K562 (cell line): ENCODE data around the gene LYPD4. TPM values are rescaled to one million over a fixed set of nuclear protein-coding genes. Genes with fewer than 3 reads are reported as not detected.

Source experiments
- ATF7 ChIP-seq: fragments of 450-650 bp; IDR thresholded peaks from 2 replicates; pipeline ENCODE4 v1.7.1; 2014; ENCODE audit warnings: mild to moderate bottlenecking, moderate library complexity
- CXXC5 ChIP-seq: fragments of 250-450 bp; sonication (Bioruptor Pico); IDR thresholded peaks from 2 replicates; pipeline ENCODE4 v1.8.0; 2022; ENCODE audit warnings: inconsistent platforms, mild to moderate bottlenecking, moderate library complexity
- ETS1 ChIP-seq: conservative IDR thresholded peaks from 2 replicates; pipeline ENCODE4 v1.6.1; 2011; ENCODE audit warnings: low read depth, mild to moderate bottlenecking, low read length; ENCODE audit not compliant: control insufficient read depth
- GTF2E2 ChIP-seq: fragments of 200-800 bp; sonication (Bioruptor generic); IDR thresholded peaks from 2 replicates; pipeline ENCODE4 v1.6.1; 2016; ENCODE audit warnings: missing genetic modification characterization, missing compliant biosample characterization
- LCOR ChIP-seq: sonication (generic); formaldehyde crosslinking; IDR thresholded peaks from 2 replicates; pipeline ENCODE4 v1.8.0; 2022; ENCODE audit warnings: mild to moderate bottlenecking, missing genetic modification reagents
- RHOXF2B ChIP-seq: fragments of 250-450 bp; sonication (Bioruptor Pico); conservative IDR thresholded peaks from 2 replicates; pipeline ENCODE4 v1.5.1; 2021
- ZFP1 ChIP-seq: fragments of 450-650 bp; formaldehyde crosslinking; IDR thresholded peaks from 2 replicates; pipeline ENCODE4 v1.4.0; 2020; ENCODE audit warnings: mild to moderate bottlenecking, mixed read lengths
- ZNF224 ChIP-seq: sonication (generic); formaldehyde crosslinking; IDR thresholded peaks from 2 replicates; pipeline ENCODE4 v1.8.0; 2022; ENCODE audit warnings: mild to moderate bottlenecking, missing genetic modification reagents
- polyA plus RNA-seq, 8 experiments: library from polyadenylated mRNA; depleted of rRNA in 4 of 8; stranded (reverse) in 5 of 8; unstranded in 3 of 8; fragments of >200 nt; fragmentation: Nextera tagmentation in 2 of 8; fragmentation: Illumina TruSeq in 1 of 8; extraction: Ambion mirVana in 2 of 8; extraction: Trizol in 1 of 8; gene quantifications; 2 replicates each; pipeline versions ENCODE4 v1.2.1 to v1.2.3, GENCODE V29; 2011 to 2014; ENCODE audit warnings: inconsistent platforms in 1 of 8, missing spikeins in 1 of 8
- total RNA-seq, 7 experiments: library from RNA; depleted of rRNA in 6 of 7; stranded (reverse); fragments of >200 nt in 6 of 7; fragmentation: Illumina TruSeq in 2 of 7; extraction: Trizol in 2 of 7; gene quantifications; 2 replicates each; pipeline versions ENCODE4 v1.2.1 to v1.2.3, GENCODE V29; 2011 to 2021; ENCODE audit warnings: low replicate concordance in 1 of 7
- TF ChIP-seq, protein P1 (sequence below), 2 experiments: fragments of 450-650 bp in 1 of 2; sonication (generic) in 1 of 2; formaldehyde crosslinking in 1 of 2; IDR thresholded peaks; 2 replicates each; pipeline versions ENCODE4 v1.7.1 to v1.9.0; 2016 to 2022; ENCODE audit warnings: inconsistent platforms in 1 of 2, mild to moderate bottlenecking in 1 of 2, missing genetic modification reagents in 1 of 2

Gene LYPD4
- total and polyA plus RNA-seq, 9 of the 15 experiments (the other 6 are each of a cell fraction or from before 2014, with no cell fraction given), result 0.11 TPM; not detected in 8

DNA sequence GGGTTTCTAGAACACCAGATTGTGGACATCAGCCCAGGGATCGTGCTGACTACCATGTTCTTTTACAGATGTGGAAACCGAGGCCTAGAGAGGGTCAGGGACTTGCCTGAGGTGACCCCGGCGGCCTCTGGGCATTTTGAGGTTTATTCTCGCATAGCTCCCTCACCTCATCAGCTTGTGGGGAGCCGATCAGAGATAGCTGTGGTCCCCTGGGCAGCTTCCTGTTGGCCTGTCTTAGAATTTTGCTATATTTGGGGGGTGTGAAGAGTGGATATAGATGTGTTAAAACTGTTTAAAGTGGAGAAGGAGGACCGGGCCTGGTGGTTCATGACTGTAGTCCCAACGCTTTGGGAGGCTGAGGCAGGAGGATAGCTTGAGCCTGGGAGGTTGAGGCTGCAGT lies 45.4 kb upstream of the LYPD4 start (continued):
- no peak for TF ChIP-seq ZFP1 (CRISPR knock-in tag)
- TF ChIP-seq, protein P1, sequence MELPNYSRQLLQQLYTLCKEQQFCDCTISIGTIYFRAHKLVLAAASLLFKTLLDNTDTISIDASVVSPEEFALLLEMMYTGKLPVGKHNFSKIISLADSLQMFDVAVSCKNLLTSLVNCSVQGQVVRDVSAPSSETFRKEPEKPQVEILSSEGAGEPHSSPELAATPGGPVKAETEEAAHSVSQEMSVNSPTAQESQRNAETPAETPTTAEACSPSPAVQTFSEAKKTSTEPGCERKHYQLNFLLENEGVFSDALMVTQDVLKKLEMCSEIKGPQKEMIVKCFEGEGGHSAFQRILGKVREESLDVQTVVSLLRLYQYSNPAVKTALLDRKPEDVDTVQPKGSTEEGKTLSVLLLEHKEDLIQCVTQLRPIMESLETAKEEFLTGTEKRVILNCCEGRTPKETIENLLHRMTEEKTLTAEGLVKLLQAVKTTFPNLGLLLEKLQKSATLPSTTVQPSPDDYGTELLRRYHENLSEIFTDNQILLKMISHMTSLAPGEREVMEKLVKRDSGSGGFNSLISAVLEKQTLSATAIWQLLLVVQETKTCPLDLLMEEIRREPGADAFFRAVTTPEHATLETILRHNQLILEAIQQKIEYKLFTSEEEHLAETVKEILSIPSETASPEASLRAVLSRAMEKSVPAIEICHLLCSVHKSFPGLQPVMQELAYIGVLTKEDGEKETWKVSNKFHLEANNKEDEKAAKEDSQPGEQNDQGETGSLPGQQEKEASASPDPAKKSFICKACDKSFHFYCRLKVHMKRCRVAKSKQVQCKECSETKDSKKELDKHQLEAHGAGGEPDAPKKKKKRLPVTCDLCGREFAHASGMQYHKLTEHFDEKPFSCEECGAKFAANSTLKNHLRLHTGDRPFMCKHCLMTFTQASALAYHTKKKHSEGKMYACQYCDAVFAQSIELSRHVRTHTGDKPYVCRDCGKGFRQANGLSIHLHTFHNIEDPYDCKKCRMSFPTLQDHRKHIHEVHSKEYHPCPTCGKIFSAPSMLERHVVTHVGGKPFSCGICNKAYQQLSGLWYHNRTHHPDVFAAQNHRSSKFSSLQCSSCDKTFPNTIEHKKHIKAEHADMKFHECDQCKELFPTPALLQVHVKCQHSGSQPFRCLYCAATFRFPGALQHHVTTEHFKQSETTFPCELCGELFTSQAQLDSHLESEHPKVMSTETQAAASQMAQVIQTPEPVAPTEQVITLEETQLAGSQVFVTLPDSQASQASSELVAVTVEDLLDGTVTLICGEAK (IDR thresholded peaks at IDR 0.05), result no peak
- TF ChIP-seq, protein P1 (CRISPR knock-in tag; IDR thresholded peaks at IDR 0.05), result no peak
- no peak for TF ChIP-seq ZNF224
- TF ChIP-seq ATF7, result no peak
- TF ChIP-seq LCOR (CRISPR knock-in tag), result no peak
- no peak for TF ChIP-seq RHOXF2B (CRISPR knock-in tag)
- TF ChIP-seq CXXC5 (CRISPR knock-in tag), result no peak
- TF ChIP-seq GTF2E2, result no peak
- no peak for TF ChIP-seq ETS1
